ENCODE data around the gene SUN2. TPM values are rescaled to one million over a fixed set of nuclear protein-coding genes. Genes with fewer than 3 reads are reported as not detected.

The SUN2 gene
- total and polyA plus RNA-seq, 2 of the 8 experiments (the other 6 are each of a cell fraction or from before 2014, with no cell fraction given) = 5.1 to 10.5 TPM

DNA sequence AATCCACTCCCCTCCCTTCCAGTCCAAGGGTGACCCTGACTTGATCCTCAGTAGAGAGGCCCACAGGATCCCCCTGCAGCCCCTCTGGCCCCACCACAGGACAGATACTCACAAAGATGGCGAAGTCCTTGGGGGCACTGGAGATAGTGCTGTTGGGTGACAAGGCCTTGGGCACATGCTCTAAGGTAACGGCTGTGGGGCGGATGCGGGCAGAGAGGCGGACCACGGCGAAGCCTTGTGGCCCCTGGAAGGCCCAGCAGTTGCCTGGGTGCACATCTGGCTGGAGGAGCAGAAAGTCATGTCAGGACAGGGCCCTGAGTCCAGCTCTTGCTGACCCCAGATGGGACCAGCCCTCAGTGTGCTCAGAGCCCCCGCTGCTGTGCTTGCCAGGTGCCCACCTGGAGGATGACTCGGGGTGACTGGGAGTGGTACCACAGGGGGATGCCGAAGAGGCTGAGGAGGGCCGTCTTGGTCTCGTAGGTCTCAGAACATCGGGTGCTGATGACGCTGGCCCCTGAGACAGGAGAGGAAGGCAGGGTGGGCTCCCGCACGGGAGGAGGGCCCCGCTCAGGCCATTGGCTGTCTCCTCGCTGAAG lies 17.2 kb downstream of the SUN2 start:
- 98% methylated on average over 17 of the region's 18 CpGs; no CpG with 5 or more reads in 1 of the 2 experiments for WGBS, 2 experiments (ENCODE audit: extremely low coverage in 1 of 2, insufficient coverage in 1 of 2, insufficient read length in 1 of 2, insufficient replicate concordance in 2 of 2, low coverage in 1 of 2, low lambda C conversion rate in 2 of 2, missing lambda C conversion rate in 1 of 2)

More for the DNA sequence above, 17.2 kb downstream of the SUN2 start:
- no peak overlapping the region for H2AK5ac ChIP-seq (ENCODE audit: low read depth, low read length)
- H2BK15ac ChIP-seq (ENCODE audit: low read length) = no peak overlapping the region
- H3K18ac ChIP-seq (ENCODE audit: extremely low read depth, low read length) = no peak overlapping the region
- no peaks in the 10 kb centered on the region for H3K9me3 ChIP-seq (ENCODE audit: insufficient read depth in 2 of 2, low read depth in 1 of 2, low read length in 1 of 2)
- no peak overlapping the region; the same call in 1 of the 2 replicates for H2BK5ac ChIP-seq (ENCODE audit: low read depth, low read length)
- H3K79me2 ChIP-seq (ENCODE audit: control insufficient read depth in 1 of 2, insufficient read depth in 2 of 2, low read length in 2 of 2) = no peaks in the 10 kb centered on the region
- DNase-seq (ENCODE audit: low read depth in 1 of 2, low spot score in 2 of 2) = no peak
- ChIA-PET CTCF (ENCODE audit: partially characterized antibody) (interaction anchor here (0.6 to 11.1 kb wide), 4 partner anchors 10 to 57 kb away, joined by 3 to 124 read pairs (median 106); partner anchors contain the start of gene TOMM22), POLR2A (ENCODE audit: partially characterized antibody) (interaction anchor here (0.7 to 13.2 kb wide), 5 partner anchors 12 to 113 kb away, joined by 3 to 112 read pairs (median 3); no protein-coding TSS in a partner anchor)
- no peak overlapping the region for H3K14ac ChIP-seq (ENCODE audit: insufficient read length)
- no peak overlapping the region for H3K23ac ChIP-seq (ENCODE audit: insufficient read length)
- peaks cover 0 to 7% of the 10 kb centered on the region in 2 experiments for H4K20me1 ChIP-seq (replicated peaks in 1 of 2; ENCODE audit: control insufficient read depth in 1 of 2, insufficient read depth in 2 of 2, low read length in 2 of 2)
- H3K79me1 ChIP-seq (ENCODE audit: low read depth, low read length) = no peaks in the 10 kb centered on the region
- no peak overlapping the region for H3K27ac ChIP-seq (ENCODE audit: low read depth, low read length)
- H4K91ac ChIP-seq (replicated peaks; ENCODE audit: insufficient read length, low read length) = no peak overlapping the region
- no peak overlapping the region for H3K4me3 ChIP-seq (ENCODE audit: extremely low read depth in 1 of 4, insufficient read depth in 2 of 4, low read depth in 3 of 4, low read length in 4 of 4)
- peaks cover 7 to 14% (median 9%) of the 10 kb centered on the region in 4 experiments; a peak in 6 of 8 replicates for H3K36me3 ChIP-seq (ENCODE audit: control insufficient read depth in 2 of 4, insufficient read depth in 4 of 4, low read length in 3 of 4)
- TF ChIP-seq, protein P1, sequence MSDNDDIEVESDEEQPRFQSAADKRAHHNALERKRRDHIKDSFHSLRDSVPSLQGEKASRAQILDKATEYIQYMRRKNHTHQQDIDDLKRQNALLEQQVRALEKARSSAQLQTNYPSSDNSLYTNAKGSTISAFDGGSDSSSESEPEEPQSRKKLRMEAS (IDR thresholded peaks at IDR 0.05) = no peak
- no peak overlapping the region for H2BK20ac ChIP-seq (ENCODE audit: low read length)
- FAIRE-seq = no peak
- no peak overlapping the region for H3K4ac ChIP-seq (replicated peaks; ENCODE audit: insufficient read length, low read depth, low read length)
- no peak overlapping the region for H3K56ac ChIP-seq (replicated peaks; ENCODE audit: insufficient read length, low read depth, low read length)
- no peaks in the 10 kb centered on the region for H3K4me1 ChIP-seq (replicated peaks in 1 of 4; ENCODE audit: control insufficient read depth in 3 of 4, insufficient read depth in 4 of 4, low read length in 3 of 4)
- H3K23me2 ChIP-seq (ENCODE audit: low read depth, low read length) = no peaks in the 10 kb centered on the region
- H4K5ac ChIP-seq (ENCODE audit: insufficient read length, low read depth, low read length) = no peak overlapping the region
- H4K8ac ChIP-seq (ENCODE audit: extremely low read depth, insufficient read depth, low read length) = no peak overlapping the region; the same call in 1 of the 2 replicates
- H2BK120ac ChIP-seq (replicated peaks; ENCODE audit: low read depth, low read length) = no peak overlapping the region
- no peaks in the 10 kb centered on the region for H3K27me3 ChIP-seq (replicated peaks in 1 of 4; ENCODE audit: control insufficient read depth in 3 of 4, extremely low read depth in 1 of 4, insufficient read depth in 3 of 4, low read length in 3 of 4)
- H2AFZ ChIP-seq (ENCODE audit: low read length) = no peak overlapping the region
- H2BK12ac ChIP-seq (ENCODE audit: low read depth, low read length) = no peak overlapping the region
- H3K4me2 ChIP-seq (ENCODE audit: insufficient read depth in 1 of 2, low read depth in 2 of 2, low read length in 2 of 2) = no peak overlapping the region
- no peak overlapping the region for H3K9ac ChIP-seq (replicated peaks in 1 of 4; ENCODE audit: extremely low read depth in 1 of 4, low read depth in 3 of 4, low read length in 3 of 4)
